BE2C (cell line): ENCODE data around the gene ATP5ME.
A peak's percentile ranks its signal among the peaks of the same experiment; 100 is the strongest.

Experiments
- DNase-seq: peaks from one replicate; pipeline ENCODE4 v3.0.0-alpha.2; 2020
- H3K27me3 ChIP-seq: fragments of 250-450 bp; sonication (Bioruptor Pico); 2 replicates; pipeline ENCODE4 v1.5.1; 2020; ENCODE audit warnings: mild to moderate bottlenecking
- H3K36me3 ChIP-seq: fragments of 250-450 bp; sonication (Bioruptor Pico); 2 replicates; pipeline ENCODE4 v1.5.1; 2020; ENCODE audit warnings: mild to moderate bottlenecking
- H3K4me1 ChIP-seq: fragments of 250-450 bp; sonication (Bioruptor Pico); 2 replicates; pipeline ENCODE4 v1.5.1; 2020
- H3K4me3 ChIP-seq: 2 replicates; pipeline ENCODE4 v1.5.1; 2011; ENCODE audit warnings: low read depth, low read length
- H3K9me3 ChIP-seq: fragments of 250-450 bp; sonication (Bioruptor Pico); 2 replicates; pipeline ENCODE4 v1.5.1; 2020
- CTCF ChIP-seq: IDR thresholded peaks from 2 replicates; pipeline ENCODE4 v1.5.1; 2012; ENCODE audit warnings: mild to moderate bottlenecking, low read depth, low read length

Gene ATP5ME

GRCh38 chr4:677431-678293 is 3.6 kb upstream of the ATP5ME start:
- H3K4me3 ChIP-seq = no peak overlapping the region
- H3K4me1 ChIP-seq = peaks cover 9% of the 10 kb centered on the region
- DNase-seq = no peak
- no peak for TF ChIP-seq CTCF
- no peaks in the 10 kb centered on the region for H3K27me3 ChIP-seq
- H3K9me3 ChIP-seq = no peaks in the 10 kb centered on the region
- peaks cover 6% of the 10 kb centered on the region for H3K36me3 ChIP-seq

- Histone ChIP-seq H3K36me3 (peaks cover 14% of the 10 kb centered on the region), H3K9me3 (no peaks in the 10 kb centered on the region), H3K4me1 (peaks cover 9% of the 10 kb centered on the region), H3K27me3 (no peaks in the 10 kb centered on the region), H3K4me3 (no peak overlapping the region)
- TF ChIP-seq CTCF = no peak
- DNase-seq = no peak
These were observed 2.8 kb upstream of the ATP5ME start for GRCh38 chr4:676871-677235.

- Histone ChIP-seq H3K36me3 (peaks cover 20% of the 10 kb centered on the region), H3K27me3 (no peaks in the 10 kb centered on the region), H3K4me1 (peaks cover 9% of the 10 kb centered on the region), H3K9me3 (no peaks in the 10 kb centered on the region), H3K4me3 (no peak overlapping the region)
- DNase-seq = no peak
- no peak for TF ChIP-seq CTCF
These were observed 2.1 kb upstream of the ATP5ME start for GRCh38 chr4:675980-676870.

GRCh38 chr4:675036-675882 is 1.2 kb upstream of the ATP5ME start:
- no peak for TF ChIP-seq CTCF
- Histone ChIP-seq H3K36me3 (peaks cover 27% of the 10 kb centered on the region), H3K9me3 (no peaks in the 10 kb centered on the region), H3K27me3 (no peaks in the 10 kb centered on the region), H3K4me3 (peak overlapping the region; percentile 91), H3K4me1 (peaks cover 3% of the 10 kb centered on the region; the same call in 1 of the 2 replicates)
- DNase-seq = peak; percentile 8

- H3K36me3 ChIP-seq = peaks cover 27% of the 10 kb centered on the region
- DNase-seq = peak; percentile 28
- H3K27me3 ChIP-seq = no peaks in the 10 kb centered on the region
- H3K9me3 ChIP-seq = no peaks in the 10 kb centered on the region
- peak overlapping the region; percentile 91 for H3K4me3 ChIP-seq
- H3K4me1 ChIP-seq = no peaks in the 10 kb centered on the region
- TF ChIP-seq CTCF = no peak
These were observed 556 bp downstream of the ATP5ME start for GRCh38 chr4:673349-674091.
